ENCODE results near the gene PLPPR5.

The PLPPR5 gene

GRCh38 chr1:98920441-98921110 lies 84.1 kb downstream of the PLPPR5 start:
- Histone ChIP-seq H3K4me1 (ENCODE audit: control insufficient read depth, insufficient read depth, low read length) (peaks cover 1% of the 10 kb centered on the region; the same call in 1 of the 2 replicates), H3K27ac (ENCODE audit: low read length) (no peak overlapping the region), H3K36me3 (ENCODE audit: control insufficient read depth, insufficient read depth, low read length) (no peaks in the 10 kb centered on the region), H3K27me3 (ENCODE audit: control insufficient read depth, insufficient read depth, low read length) (no peaks in the 10 kb centered on the region), H3K9me3 (ENCODE audit: control insufficient read depth, insufficient read depth, low read length) (no peaks in the 10 kb centered on the region), H3K4me3 (ENCODE audit: low read length) (no peak overlapping the region)
- DNase-seq (ENCODE audit: low read depth, low spot score), result no peak
- no CpG with 5 or more reads among the region's 2 CpGs for WGBS (ENCODE audit: insufficient coverage, insufficient read length)

- H3K36me3 ChIP-seq (ENCODE audit: control insufficient read depth, insufficient read depth, low read length), result no peaks in the 10 kb centered on the region
- H3K4me3 ChIP-seq (ENCODE audit: low read length), result no peak overlapping the region
- no CpG with 5 or more reads among the region's 2 CpGs for WGBS (ENCODE audit: insufficient coverage, insufficient read length)
- no peaks in the 10 kb centered on the region for H3K27me3 ChIP-seq (ENCODE audit: control insufficient read depth, insufficient read depth, low read length)
- no peak for DNase-seq (ENCODE audit: low read depth, low spot score)
- H3K9me3 ChIP-seq (ENCODE audit: control insufficient read depth, insufficient read depth, low read length), result no peaks in the 10 kb centered on the region
- no peak overlapping the region for H3K27ac ChIP-seq (ENCODE audit: low read length)
- H3K4me1 ChIP-seq (ENCODE audit: control insufficient read depth, insufficient read depth, low read length), result peaks cover 1% of the 10 kb centered on the region; the same call in 1 of the 2 replicates
These were observed 85.0 kb downstream of the PLPPR5 start for GRCh38 chr1:98919652-98920051.

- H3K4me3 ChIP-seq (ENCODE audit: low read length), result no peak overlapping the region
- no peak for DNase-seq (ENCODE audit: low read depth, low spot score)
- H3K36me3 ChIP-seq (ENCODE audit: control insufficient read depth, insufficient read depth, low read length), result no peaks in the 10 kb centered on the region
- H3K4me1 ChIP-seq (ENCODE audit: control insufficient read depth, insufficient read depth, low read length), result peaks cover 1% of the 10 kb centered on the region; the same call in 1 of the 2 replicates
- WGBS (ENCODE audit: insufficient coverage, insufficient read length), result no CpG with 5 or more reads among the region's 1 CpG
- no peaks in the 10 kb centered on the region for H3K27me3 ChIP-seq (ENCODE audit: control insufficient read depth, insufficient read depth, low read length)
- no peaks in the 10 kb centered on the region for H3K9me3 ChIP-seq (ENCODE audit: control insufficient read depth, insufficient read depth, low read length)
- no peak overlapping the region for H3K27ac ChIP-seq (ENCODE audit: low read length)
These were observed 85.5 kb downstream of the PLPPR5 start for GRCh38 chr1:98919211-98919610.

- Histone ChIP-seq H3K36me3 (ENCODE audit: control insufficient read depth, insufficient read depth, low read length) (no peaks in the 10 kb centered on the region), H3K27me3 (ENCODE audit: control insufficient read depth, insufficient read depth, low read length) (no peaks in the 10 kb centered on the region), H3K4me3 (ENCODE audit: low read length) (no peak overlapping the region), H3K9me3 (ENCODE audit: control insufficient read depth, insufficient read depth, low read length) (no peaks in the 10 kb centered on the region), H3K27ac (ENCODE audit: low read length) (no peak overlapping the region), H3K4me1 (ENCODE audit: control insufficient read depth, insufficient read depth, low read length) (peaks cover 1% of the 10 kb centered on the region; the same call in 1 of the 2 replicates)
- WGBS (ENCODE audit: insufficient coverage, insufficient read length), result no CpG with 5 or more reads among the region's 3 CpGs
- DNase-seq (ENCODE audit: low read depth, low spot score), result no peak
These were observed 90.1 kb downstream of the PLPPR5 start for GRCh38 chr1:98914547-98914946.

GRCh38 chr1:98910827-98911226 lies 93.8 kb downstream of the PLPPR5 start:
- Histone ChIP-seq H3K9me3 (ENCODE audit: control insufficient read depth, insufficient read depth, low read length) (no peaks in the 10 kb centered on the region), H3K4me3 (ENCODE audit: low read length) (no peak overlapping the region), H3K36me3 (ENCODE audit: control insufficient read depth, insufficient read depth, low read length) (no peaks in the 10 kb centered on the region), H3K4me1 (ENCODE audit: control insufficient read depth, insufficient read depth, low read length) (no peaks in the 10 kb centered on the region), H3K27ac (ENCODE audit: low read length) (no peak overlapping the region), H3K27me3 (ENCODE audit: control insufficient read depth, insufficient read depth, low read length) (no peaks in the 10 kb centered on the region)
- DNase-seq (ENCODE audit: low read depth, low spot score), result no peak
- no CpG with 5 or more reads among the region's 2 CpGs for WGBS (ENCODE audit: insufficient coverage, insufficient read length)

- Histone ChIP-seq H3K9me3 (ENCODE audit: control insufficient read depth, insufficient read depth, low read length) (no peaks in the 10 kb centered on the region), H3K27me3 (ENCODE audit: control insufficient read depth, insufficient read depth, low read length) (no peaks in the 10 kb centered on the region), H3K4me1 (ENCODE audit: control insufficient read depth, insufficient read depth, low read length) (no peaks in the 10 kb centered on the region), H3K4me3 (ENCODE audit: low read length) (no peak overlapping the region), H3K36me3 (ENCODE audit: control insufficient read depth, insufficient read depth, low read length) (no peaks in the 10 kb centered on the region), H3K27ac (ENCODE audit: low read length) (no peak overlapping the region)
- WGBS (ENCODE audit: insufficient coverage, insufficient read length), result no CpG with 5 or more reads among the region's 1 CpG
- no peak for DNase-seq (ENCODE audit: low read depth, low spot score)
These were observed 95.7 kb downstream of the PLPPR5 start for GRCh38 chr1:98908980-98909379.

GRCh38 chr1:98906809-98907208 lies 97.9 kb downstream of the PLPPR5 start:
- Histone ChIP-seq H3K4me3 (ENCODE audit: low read length) (no peak overlapping the region), H3K27me3 (ENCODE audit: control insufficient read depth, insufficient read depth, low read length) (no peaks in the 10 kb centered on the region), H3K36me3 (ENCODE audit: control insufficient read depth, insufficient read depth, low read length) (no peaks in the 10 kb centered on the region), H3K9me3 (ENCODE audit: control insufficient read depth, insufficient read depth, low read length) (no peaks in the 10 kb centered on the region), H3K27ac (ENCODE audit: low read length) (no peak overlapping the region), H3K4me1 (ENCODE audit: control insufficient read depth, insufficient read depth, low read length) (no peaks in the 10 kb centered on the region)
- DNase-seq (ENCODE audit: low read depth, low spot score), result no peak
- WGBS (ENCODE audit: insufficient coverage, insufficient read length), result no CpG with 5 or more reads among the region's 2 CpGs

- H3K36me3 ChIP-seq (ENCODE audit: control insufficient read depth, insufficient read depth, low read length), result no peaks in the 10 kb centered on the region
- DNase-seq (ENCODE audit: low read depth, low spot score), result no peak
- no peaks in the 10 kb centered on the region for H3K4me1 ChIP-seq (ENCODE audit: control insufficient read depth, insufficient read depth, low read length)
- H3K4me3 ChIP-seq (ENCODE audit: low read length), result no peak overlapping the region
- H3K27ac ChIP-seq (ENCODE audit: low read length), result no peak overlapping the region
- H3K9me3 ChIP-seq (ENCODE audit: control insufficient read depth, insufficient read depth, low read length), result no peaks in the 10 kb centered on the region
- no peaks in the 10 kb centered on the region for H3K27me3 ChIP-seq (ENCODE audit: control insufficient read depth, insufficient read depth, low read length)
- no CpG with 5 or more reads among the region's 3 CpGs for WGBS (ENCODE audit: insufficient coverage, insufficient read length)
These were observed 98.3 kb downstream of the PLPPR5 start for GRCh38 chr1:98906361-98906760.

- WGBS (ENCODE audit: insufficient coverage, insufficient read length), result no CpG with 5 or more reads among the region's 4 CpGs
- no peak for DNase-seq (ENCODE audit: low read depth, low spot score)
- Histone ChIP-seq H3K9me3 (ENCODE audit: control insufficient read depth, insufficient read depth, low read length) (no peaks in the 10 kb centered on the region), H3K4me3 (ENCODE audit: low read length) (no peak overlapping the region), H3K36me3 (ENCODE audit: control insufficient read depth, insufficient read depth, low read length) (no peaks in the 10 kb centered on the region), H3K27me3 (ENCODE audit: control insufficient read depth, insufficient read depth, low read length) (no peaks in the 10 kb centered on the region), H3K4me1 (ENCODE audit: control insufficient read depth, insufficient read depth, low read length) (no peaks in the 10 kb centered on the region), H3K27ac (ENCODE audit: low read length) (no peak overlapping the region)
These were observed 100.0 kb downstream of the PLPPR5 start for GRCh38 chr1:98904684-98905083.

- H3K9me3 ChIP-seq (ENCODE audit: control insufficient read depth, insufficient read depth, low read length), result no peaks in the 10 kb centered on the region
- no CpG with 5 or more reads among the region's 1 CpG for WGBS (ENCODE audit: insufficient coverage, insufficient read length)
- no peaks in the 10 kb centered on the region for H3K4me1 ChIP-seq (ENCODE audit: control insufficient read depth, insufficient read depth, low read length)
- H3K27ac ChIP-seq (ENCODE audit: low read length), result no peak overlapping the region
- H3K27me3 ChIP-seq (ENCODE audit: control insufficient read depth, insufficient read depth, low read length), result no peaks in the 10 kb centered on the region
- H3K4me3 ChIP-seq (ENCODE audit: low read length), result no peak overlapping the region
- H3K36me3 ChIP-seq (ENCODE audit: control insufficient read depth, insufficient read depth, low read length), result no peaks in the 10 kb centered on the region
- no peak for DNase-seq (ENCODE audit: low read depth, low spot score)
These were observed 100.9 kb downstream of the PLPPR5 start for GRCh38 chr1:98903726-98904125.

GRCh38 chr1:98903261-98903660 lies 101.4 kb downstream of the PLPPR5 start:
- DNase-seq (ENCODE audit: low read depth, low spot score), result no peak
- H3K9me3 ChIP-seq (ENCODE audit: control insufficient read depth, insufficient read depth, low read length), result no peaks in the 10 kb centered on the region
- no peaks in the 10 kb centered on the region for H3K36me3 ChIP-seq (ENCODE audit: control insufficient read depth, insufficient read depth, low read length)
- H3K4me3 ChIP-seq (ENCODE audit: low read length), result no peak overlapping the region
- no peaks in the 10 kb centered on the region for H3K27me3 ChIP-seq (ENCODE audit: control insufficient read depth, insufficient read depth, low read length)
- no peaks in the 10 kb centered on the region for H3K4me1 ChIP-seq (ENCODE audit: control insufficient read depth, insufficient read depth, low read length)
- WGBS (ENCODE audit: insufficient coverage, insufficient read length), result no CpG with 5 or more reads among the region's 2 CpGs
- no peak overlapping the region for H3K27ac ChIP-seq (ENCODE audit: low read length)

Data from iPS DF 6.9 (cell line).